ENCODE measurements around the gene MAMDC4. TPM values are rescaled to one million over a fixed set of nuclear protein-coding genes. Genes with fewer than 3 reads are reported as not detected.

Gene MAMDC4
- total RNA-seq, 2 donors from 2014 or later = 5.2 to 17.7 TPM

DNA sequence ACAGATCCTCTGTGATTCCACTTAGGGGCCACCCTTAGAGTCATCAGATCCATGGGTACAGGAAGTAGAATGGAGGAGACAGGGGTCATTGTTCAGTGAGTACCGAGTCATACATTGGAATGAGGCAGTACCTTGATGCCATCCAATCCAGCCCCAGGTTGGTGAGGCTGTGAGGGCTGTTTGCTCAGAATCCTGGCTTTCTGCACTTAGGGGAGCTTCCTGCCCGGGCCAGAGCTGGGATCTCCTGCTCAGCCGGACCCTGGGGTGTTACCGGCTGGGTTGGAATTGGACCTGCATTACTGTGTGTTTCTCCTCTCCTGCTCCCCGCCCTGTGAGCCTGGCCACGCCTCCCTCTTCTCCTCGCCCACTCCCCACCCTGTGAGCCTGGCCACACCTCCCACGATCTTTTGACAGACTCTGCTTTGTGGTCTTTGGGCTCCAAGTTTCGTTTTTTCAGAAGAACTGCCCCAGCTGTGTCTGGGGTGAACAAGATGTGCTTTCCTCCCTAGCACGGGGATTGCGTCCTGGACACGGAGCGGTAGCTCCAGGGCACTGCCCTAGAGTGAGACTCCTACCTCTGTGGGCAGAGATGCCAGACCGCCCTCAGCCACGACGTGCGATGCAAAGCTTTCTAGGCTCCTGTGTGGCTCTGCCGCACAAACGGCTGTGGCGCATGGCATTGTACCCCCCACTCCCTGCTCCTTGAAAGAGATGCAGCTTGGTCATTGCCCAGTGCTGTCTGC is 49.5 kb downstream of the MAMDC4 start:
- WGBS = 21% methylated on average over 20 of the region's 20 CpGs
- H3K4me1 ChIP-seq (replicated peaks) = peaks cover 7% of the 10 kb centered on the region

DNA sequence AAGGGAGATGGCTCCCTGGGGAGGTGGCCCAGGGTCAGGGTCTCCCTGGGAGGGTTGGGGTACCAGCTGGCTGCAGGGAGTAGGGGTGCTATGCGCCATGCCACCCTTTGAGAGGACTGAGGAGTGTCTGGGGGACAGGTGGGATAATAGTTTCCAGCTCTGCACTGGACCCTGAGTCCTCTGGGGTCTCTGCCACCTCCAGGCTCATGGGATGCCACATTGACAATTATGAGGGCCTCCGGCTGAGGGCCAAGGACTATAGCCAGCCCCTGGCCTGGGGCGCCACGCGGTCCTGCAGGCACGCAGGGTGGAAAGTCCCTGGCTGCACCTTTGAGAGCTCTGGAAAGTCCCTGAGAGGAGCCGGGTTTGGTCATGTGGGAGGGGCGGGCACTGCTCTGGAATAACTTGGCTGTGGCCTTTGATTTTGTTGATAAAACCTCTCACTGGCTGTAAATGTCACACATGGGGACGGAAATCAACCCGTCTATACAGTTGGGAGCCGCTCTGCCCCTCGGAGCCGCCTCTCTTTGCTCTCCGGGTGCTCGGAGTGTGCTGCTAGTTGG is 50.2 kb downstream of the MAMDC4 start:
- TF ChIP-seq POLR2A (IDR thresholded peaks at IDR 0.05) (peak; percentile 50), POLR2AphosphoS5 (IDR thresholded peaks at IDR 0.05) (peak; percentile 92)
- TF ChIP-seq, protein P1, sequence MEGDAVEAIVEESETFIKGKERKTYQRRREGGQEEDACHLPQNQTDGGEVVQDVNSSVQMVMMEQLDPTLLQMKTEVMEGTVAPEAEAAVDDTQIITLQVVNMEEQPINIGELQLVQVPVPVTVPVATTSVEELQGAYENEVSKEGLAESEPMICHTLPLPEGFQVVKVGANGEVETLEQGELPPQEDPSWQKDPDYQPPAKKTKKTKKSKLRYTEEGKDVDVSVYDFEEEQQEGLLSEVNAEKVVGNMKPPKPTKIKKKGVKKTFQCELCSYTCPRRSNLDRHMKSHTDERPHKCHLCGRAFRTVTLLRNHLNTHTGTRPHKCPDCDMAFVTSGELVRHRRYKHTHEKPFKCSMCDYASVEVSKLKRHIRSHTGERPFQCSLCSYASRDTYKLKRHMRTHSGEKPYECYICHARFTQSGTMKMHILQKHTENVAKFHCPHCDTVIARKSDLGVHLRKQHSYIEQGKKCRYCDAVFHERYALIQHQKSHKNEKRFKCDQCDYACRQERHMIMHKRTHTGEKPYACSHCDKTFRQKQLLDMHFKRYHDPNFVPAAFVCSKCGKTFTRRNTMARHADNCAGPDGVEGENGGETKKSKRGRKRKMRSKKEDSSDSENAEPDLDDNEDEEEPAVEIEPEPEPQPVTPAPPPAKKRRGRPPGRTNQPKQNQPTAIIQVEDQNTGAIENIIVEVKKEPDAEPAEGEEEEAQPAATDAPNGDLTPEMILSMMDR (IDR thresholded peaks at IDR 0.05) = no peak
- no peaks in the 10 kb centered on the region for H3K36me3 ChIP-seq
- intact Hi-C loops (cut with DNase I) = no loop called here
- H3K4me3 ChIP-seq = no peak overlapping the region
- 6% methylated on average over 15 of the region's 15 CpGs for WGBS
- H3K9me3 ChIP-seq = no peaks in the 10 kb centered on the region
- H3K27me3 ChIP-seq (replicated peaks; ENCODE audit: insufficient read depth) = no peaks in the 10 kb centered on the region
- peaks cover 7% of the 10 kb centered on the region for H3K4me1 ChIP-seq (replicated peaks)
- DNase-seq (ENCODE audit: low spot score) = peak; percentile 85
- H3K27ac ChIP-seq = peak overlapping the region; percentile 77 to 78

More for the DNA sequence above, 49.5 kb downstream of the MAMDC4 start:
- DNase-seq (ENCODE audit: low spot score) = peak; percentile 47
- intact Hi-C loops (cut with DNase I) = no loop called here
- Histone ChIP-seq H3K27me3 (replicated peaks; ENCODE audit: insufficient read depth) (no peaks in the 10 kb centered on the region), H3K4me3 (no peak overlapping the region), H3K9me3 (no peaks in the 10 kb centered on the region), H3K36me3 (no peaks in the 10 kb centered on the region), H3K27ac (peak overlapping the region; percentile 77 to 78)
- TF ChIP-seq, protein P1 (IDR thresholded peaks at IDR 0.05) = no peak
- peak; percentile 55 for TF ChIP-seq POLR2A (IDR thresholded peaks at IDR 0.05)

DNA sequence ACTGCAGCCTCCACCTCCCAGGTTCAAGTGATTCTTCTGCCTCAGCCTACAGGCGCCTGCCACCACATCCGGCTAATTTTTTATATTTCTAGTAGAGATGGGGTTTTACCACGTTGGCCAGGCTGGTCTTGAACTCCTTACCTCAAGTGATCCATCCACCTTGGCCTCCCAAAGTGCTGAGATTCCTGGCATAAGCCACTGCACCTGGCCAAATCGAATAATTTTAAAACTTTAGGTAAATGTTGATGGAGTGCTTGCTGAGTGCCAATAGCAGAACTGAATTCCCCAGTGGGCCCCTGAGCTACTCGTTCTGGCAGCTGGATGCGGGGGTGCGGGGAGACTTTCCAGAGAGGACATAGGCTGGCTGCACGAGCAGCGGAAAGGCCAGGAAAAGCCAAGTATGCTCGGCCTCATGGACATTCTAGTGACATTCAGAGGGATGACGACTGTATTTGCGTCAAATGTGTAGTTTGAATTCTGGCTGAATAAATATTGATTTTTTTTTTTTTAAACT is 51.0 kb downstream of the MAMDC4 start:
- H3K27ac ChIP-seq = peak overlapping the region; percentile 77 to 78

DNA sequence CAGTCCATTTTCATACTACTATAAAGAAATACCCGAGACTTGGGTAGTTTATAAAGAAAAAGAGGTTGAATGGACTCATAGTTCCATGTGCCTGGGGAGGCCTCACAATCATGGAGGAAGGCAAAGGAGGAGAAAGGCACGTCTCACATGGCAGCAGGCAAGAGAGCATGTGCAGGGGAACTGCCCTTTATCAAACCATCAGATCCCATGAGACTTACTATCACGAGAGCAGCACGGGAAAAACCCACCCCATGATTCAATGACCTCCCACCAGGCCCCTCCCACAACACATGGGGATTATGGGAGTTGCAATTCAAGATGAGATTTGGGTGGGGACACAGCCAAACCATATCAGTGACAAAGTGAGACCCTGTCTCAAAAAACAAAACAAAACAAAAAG is 54.1 kb downstream of the MAMDC4 start:
- no peaks in the 10 kb centered on the region for H3K9me3 ChIP-seq
- DNase-seq (ENCODE audit: low spot score) = no peak
- H3K27me3 ChIP-seq (replicated peaks; ENCODE audit: insufficient read depth) = no peaks in the 10 kb centered on the region
- H3K4me1 ChIP-seq (replicated peaks) = peaks cover 7% of the 10 kb centered on the region
- H3K36me3 ChIP-seq = no peaks in the 10 kb centered on the region
- WGBS = 82% methylated on average over 4 of the region's 4 CpGs
- TF ChIP-seq, protein P1 (IDR thresholded peaks at IDR 0.05) = no peak
- TF ChIP-seq POLR2AphosphoS5 (IDR thresholded peaks at IDR 0.05) (no peak), POLR2A (IDR thresholded peaks at IDR 0.05) (no peak)
- intact Hi-C loops (cut with DNase I) = no loop called here
- no peak overlapping the region for H3K4me3 ChIP-seq
- no peak overlapping the region for H3K27ac ChIP-seq

More for the DNA sequence above, 51.0 kb downstream of the MAMDC4 start:
- DNase-seq (ENCODE audit: low spot score) = no peak
- H3K4me3 ChIP-seq = no peak overlapping the region
- H3K36me3 ChIP-seq = no peaks in the 10 kb centered on the region
- 47% methylated on average over 12 of the region's 12 CpGs for WGBS
- TF ChIP-seq, protein P1 (IDR thresholded peaks at IDR 0.05) = no peak
- peak; percentile 34 for TF ChIP-seq POLR2AphosphoS5 (IDR thresholded peaks at IDR 0.05)
- H3K27me3 ChIP-seq (replicated peaks; ENCODE audit: insufficient read depth) = no peaks in the 10 kb centered on the region
- intact Hi-C loops (cut with DNase I) = no loop called here
- H3K9me3 ChIP-seq = no peaks in the 10 kb centered on the region
- H3K4me1 ChIP-seq (replicated peaks) = peaks cover 7% of the 10 kb centered on the region

Measured in prostate gland (tissue), 2 donors.